Kidney capillary endothelial cell (primary cell): ENCODE results near the gene CTNNA3.
A peak's percentile ranks its signal among the peaks of the same experiment; 100 is the strongest.

Experiments
- DNase-seq: peaks from one replicate; pipeline ENCODE4 v3.0.0-alpha.2; 2018; ENCODE audit warnings: low spot score

CTNNA3 gene

DNA sequence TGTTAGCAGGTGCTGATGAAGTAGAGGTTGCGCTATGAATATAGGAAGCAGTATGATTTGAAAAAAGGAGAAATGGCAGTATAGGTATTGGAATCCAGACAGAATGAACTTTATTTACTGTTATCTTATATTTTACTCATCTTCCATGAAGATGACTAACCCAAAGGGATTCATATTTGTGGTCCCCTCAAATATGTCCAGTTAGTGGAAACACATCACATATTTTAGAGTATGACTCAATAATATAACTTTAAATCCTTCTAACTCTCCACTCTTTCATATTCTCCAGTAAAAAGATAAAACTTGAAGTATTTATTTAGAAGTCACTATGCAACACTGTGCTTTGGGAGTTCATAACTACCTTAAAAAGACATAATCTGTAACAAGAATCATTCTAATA is 1056.6 kb downstream of the CTNNA3 start:
- no peak for DNase-seq

DNA sequence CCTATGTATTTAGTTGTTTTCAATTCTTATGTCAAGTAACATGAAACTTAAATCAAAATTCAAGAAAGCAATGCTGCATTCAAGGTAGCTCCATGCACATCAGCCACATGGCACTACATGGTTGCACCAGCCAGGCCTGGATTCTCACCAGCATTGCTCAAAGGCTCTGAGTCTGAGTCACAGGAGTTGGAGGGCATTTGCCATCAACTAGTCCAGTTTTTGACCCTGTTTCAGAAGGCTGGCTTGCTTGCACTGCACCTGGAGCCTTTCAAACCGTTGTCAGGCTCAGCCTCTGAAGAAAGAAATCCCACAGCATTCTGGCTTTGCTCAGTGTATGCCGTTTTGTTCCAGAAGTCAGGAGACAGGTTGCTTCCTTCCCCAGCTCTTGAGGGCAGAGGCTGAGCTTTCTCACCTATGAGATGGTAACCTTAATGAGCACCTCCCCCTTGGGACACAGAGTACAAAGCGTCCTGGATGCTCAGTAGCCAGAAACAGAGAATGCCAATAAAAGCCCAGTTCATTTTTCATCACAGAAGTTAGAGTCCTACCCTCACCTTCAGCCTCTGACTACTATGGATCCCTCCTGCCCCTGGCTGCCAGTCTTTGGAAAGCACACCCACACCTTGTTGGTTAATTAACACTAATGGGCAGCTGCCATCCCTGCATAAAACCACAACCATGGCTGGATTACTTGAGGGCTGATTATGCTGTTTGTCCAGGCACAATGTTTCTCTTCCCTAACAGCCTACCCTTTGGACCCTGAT is 1058.5 kb downstream of the CTNNA3 start:
- DNase-seq = no peak

DNA sequence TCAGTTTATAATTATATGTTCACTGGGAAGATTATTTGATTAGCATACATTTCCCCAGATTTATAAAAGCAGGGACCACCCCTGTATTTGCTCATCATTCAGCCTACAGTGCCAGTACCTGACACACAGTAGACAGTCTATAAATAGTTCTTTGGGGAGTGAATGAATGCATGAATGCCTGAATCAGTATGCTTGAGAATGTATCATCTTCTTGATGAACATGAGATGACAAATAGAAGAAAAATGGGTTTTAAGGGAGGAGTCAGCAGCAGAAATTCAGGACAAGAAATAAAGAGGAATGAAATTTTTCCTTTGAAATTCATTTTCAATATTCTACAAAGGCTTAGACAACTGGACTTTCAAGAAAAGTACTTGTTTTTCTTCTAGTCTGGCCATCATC is 1066.0 kb downstream of the CTNNA3 start:
- DNase-seq = no peak

DNA sequence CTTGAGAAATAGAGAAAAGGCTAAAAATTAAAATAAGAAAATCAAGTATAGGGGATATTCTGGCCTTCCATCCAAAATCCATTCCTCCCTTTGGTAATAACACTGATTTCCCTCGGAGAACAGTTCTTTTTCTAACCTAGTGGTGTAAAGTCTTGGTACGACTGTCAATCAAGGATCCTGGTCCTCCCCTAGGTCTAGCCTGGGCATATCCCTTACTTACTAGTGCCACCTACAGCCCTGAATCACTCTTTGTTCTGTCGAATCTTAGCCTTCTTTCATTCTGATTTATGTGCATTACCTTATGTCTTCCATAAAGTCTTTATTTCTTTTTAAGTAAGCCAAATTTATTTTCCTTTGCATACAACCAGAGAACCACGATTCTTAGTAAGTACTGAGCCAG is 1068.8 kb downstream of the CTNNA3 start:
- peak; percentile 3 for DNase-seq

DNA sequence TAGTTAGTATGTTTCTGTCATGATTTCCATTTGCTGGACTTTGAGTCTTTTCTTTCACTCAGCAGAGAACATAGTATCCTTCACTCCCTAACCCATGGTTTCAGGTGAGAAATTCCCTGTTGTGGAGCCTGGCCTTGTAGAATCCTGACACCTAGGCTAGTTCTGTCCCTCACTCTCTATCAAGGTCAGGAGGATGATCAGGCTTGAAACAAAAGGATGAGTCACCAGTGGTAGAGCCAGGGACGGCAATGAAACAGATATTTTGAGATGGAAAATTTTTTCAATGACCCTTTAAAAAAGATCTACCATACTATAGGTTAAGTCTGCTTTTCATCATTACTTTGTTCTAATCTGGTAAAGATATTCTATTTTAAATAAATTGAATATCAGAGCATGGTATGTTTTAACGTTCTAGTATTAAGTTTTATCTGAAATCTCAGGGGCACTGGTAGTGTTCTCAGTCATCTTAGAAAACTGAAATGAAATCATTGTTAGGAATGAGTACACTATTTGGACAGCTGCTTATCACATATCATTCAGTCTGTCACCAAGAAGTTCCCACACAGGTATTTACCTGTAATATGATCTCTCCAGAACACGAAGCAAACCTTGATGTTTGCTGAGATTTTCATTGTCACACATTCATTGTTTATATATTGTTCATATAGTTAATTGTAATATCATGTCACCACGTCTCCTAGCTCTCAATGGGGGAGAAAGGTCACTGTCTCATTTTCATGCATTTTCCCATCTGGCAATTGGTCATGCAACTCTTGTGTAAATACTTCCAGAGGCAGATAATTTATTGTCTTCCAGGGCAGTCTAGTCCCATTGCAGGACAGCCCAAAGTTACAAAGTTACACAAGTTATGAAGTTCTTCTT is 1070.0 kb downstream of the CTNNA3 start:
- DNase-seq = no peak

DNA sequence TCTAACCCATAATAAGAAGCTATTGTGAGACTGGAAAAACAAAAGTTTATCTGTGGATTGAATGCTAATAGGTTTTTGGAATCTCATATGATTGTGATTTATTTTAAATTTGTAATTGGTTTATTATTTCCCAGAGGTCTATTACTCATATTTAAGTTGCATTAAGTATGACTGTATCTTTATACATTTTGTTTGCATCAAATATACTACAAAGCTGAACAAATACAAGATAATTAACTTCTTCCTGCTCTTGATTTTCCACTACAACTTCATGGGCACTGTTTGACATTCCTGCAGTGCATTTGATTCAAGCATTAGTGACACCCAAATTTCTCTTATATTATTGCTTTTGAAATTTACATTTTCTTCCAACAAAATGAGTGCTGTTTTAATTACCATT is 1073.9 kb downstream of the CTNNA3 start:
- DNase-seq = no peak

DNA sequence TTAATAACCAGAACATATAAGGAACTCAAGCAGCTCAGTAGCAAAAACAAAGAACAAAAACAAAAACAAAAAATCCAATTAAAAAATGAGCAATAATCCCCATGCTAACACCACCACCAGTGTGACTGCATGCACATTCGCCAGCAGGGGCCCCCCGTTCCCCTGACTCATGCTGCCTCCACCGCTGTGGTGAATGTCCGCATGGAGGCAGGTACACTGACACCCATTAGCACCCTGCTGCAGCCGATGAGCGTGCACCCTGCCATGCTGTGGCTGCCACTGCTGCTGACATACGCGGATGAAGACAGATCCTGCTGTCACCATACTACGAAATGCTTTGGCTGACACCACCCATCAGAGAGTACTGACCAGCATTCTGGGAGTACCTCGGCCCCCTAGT is 1091.8 kb downstream of the CTNNA3 start:
- DNase-seq = no peak

DNA sequence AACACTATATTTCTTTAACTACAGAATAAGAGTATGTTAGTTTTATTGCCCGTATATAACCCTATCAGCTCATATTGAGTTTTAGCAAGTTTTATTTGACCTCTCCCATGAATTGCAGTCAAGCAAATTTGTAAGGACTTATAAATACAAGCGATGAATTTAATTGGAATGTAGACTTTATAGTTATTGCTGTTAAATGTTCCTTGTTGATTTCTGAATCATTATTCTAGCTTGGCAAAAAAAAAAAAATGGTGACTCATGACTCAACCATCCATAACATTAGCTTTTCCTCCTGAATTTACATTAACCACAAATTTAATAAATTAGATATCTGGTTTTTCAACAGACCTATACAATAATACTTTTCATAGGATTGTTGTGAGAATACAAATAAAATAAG is 1104.1 kb downstream of the CTNNA3 start:
- DNase-seq = no peak

DNA sequence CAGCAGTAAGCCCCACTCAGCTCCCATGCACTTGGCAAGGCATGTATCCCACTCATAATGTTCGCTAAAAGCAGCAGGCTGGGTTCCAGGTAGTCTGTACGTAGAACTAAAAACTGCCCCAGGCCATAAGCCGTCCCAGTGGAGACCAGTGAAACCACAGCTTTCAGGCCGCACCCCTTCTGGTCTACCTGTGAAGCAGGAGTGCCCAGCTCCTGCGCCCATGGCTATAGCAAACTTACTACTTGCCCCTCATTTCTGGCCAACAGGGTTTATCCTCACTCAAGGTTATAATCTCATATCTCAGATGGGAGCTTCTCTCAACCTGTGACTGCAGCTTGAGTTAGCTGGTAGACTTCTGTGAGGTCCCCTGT is 1108.3 kb downstream of the CTNNA3 start:
- DNase-seq = no peak

DNA sequence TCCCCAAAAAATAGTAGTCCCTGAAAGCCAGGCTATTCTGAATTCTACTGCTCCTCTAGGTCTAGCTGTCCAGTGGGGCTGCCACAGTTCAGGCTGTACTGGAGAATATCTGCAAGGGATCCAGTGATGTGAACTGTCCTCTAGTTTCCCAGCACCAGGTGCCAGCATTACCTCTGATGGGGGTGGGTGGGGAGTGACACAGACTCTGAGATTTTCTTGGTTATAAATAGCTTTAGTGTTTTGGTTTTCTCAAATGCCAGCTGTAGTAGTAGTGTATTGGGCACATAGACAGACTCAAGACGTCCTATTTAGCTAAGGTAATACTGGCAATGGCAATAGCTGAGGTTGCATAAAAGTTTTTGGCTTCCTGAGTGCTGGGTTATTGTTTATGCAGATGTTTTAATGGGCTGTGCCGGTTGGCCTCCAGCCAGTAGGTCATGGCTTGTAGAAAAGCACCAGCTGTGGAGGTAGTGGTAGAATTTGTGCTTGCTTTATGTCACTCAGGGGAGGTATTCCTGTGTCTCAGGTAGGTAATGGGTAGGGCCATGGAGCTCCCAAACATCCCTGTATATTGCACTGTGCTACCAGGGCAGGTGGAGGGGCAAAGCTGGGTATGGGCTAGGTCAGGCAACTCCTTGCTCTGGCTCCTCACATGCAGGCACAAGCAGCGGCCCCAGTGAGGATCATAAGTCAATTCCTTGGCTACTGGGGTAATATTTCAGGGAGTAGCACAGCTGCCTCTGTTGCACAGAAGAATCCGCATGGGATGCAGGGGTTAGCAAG is 1108.9 kb downstream of the CTNNA3 start:
- DNase-seq = no peak

DNA sequence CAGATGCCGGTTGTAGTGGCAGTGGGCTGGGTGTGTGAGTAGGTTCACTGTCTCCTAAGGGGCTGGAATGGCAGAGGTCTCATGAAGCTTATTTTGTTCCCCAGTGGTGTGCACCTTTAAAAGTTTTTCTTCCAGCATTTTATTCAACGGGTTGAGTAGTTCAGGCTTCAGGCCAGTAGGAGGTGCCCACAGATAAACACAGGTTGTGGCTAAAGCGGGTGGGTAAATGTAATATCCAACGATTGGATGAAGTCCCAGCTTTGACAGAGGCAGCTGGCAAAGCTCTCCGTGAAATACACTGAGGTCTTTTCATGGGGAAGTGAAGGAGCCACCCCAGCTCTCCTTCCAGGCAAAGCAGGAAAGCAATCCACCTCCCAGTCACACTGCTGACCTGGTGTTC is 1109.9 kb downstream of the CTNNA3 start:
- no peak for DNase-seq

DNA sequence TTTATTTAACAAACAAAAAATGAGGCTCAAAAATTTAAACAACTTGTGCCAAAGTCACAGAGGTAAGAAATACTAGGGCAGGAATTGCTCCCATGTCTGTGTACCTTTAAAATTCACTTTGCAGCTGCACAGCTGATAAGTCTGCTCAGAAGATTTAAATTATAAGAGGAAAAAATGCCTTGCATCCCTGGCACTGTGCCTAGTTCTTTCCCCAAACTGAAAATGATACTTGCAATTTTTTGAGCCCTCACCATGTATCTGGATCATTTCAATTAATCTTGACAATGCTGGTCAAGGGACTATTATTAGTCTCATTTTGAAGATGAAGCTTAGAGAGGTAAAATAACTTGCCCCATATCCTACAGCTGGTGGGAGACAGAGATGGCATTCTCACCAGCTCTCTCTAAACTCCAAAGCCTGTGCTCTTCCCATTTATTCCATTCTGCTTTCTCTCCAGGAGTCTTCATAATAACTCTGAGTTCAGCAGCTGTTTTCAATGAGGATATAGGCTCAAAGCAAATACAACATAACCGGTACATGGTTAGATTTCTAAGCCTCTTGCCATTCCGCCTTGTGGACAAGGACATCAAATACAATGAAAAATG is 1120.6 kb downstream of the CTNNA3 start:
- no peak for DNase-seq

DNA sequence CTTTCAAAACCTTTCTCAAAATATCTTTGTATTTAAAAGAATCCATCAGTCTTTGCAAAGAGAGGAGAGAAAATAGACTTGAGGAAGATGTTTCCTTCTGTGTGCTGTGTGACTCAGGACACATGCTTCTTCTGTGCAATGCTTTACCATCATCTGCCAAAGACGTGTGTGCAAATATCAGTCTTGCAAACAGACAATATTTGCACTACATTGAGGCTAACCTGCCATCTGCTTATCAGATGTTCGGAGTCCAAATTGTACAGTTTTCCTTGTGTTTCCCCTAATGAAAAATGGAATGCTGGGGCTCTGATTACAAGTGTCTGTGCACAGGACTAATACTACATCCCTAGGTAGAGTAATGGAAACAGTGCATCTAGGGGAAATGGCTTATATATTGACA is 1123.3 kb downstream of the CTNNA3 start:
- no peak for DNase-seq

DNA sequence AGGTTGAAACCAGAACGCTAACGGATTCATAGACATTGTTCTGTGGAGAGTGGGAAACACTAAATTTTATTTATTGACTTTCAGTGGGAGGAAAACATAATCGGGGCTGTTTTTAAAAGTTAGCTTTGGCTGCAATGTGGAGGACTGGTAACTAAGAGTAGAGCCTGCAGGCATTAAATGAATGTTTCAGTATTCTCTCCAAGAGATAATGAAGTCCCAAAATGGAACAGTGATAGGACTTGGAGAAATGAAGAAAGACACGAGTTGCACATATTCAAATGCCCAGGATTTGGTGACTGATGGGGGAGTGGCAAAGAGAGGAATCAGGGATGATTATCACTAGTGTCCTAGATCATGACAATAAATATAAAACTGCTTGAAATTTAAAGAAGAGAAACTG is 1130.0 kb downstream of the CTNNA3 start:
- no peak for DNase-seq

DNA sequence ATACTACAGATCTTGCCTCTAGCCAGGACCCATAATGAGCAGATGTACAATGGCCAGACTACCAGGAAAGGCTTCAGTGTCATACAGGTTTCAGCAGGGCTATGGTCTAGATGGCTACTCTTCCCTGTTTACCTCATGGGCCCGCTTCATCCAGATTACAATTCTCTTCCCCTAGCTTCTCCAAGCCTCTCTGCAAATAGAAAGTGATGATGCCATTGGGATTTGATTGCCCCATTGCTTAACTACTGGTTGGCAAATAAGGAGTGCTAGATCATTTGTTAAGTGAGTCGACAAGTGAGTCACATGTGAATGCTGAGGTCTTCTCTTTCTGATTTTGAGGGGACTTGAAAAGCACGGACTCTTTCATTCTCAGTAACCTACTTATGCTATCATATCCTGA is 1131.7 kb downstream of the CTNNA3 start:
- DNase-seq = no peak

DNA sequence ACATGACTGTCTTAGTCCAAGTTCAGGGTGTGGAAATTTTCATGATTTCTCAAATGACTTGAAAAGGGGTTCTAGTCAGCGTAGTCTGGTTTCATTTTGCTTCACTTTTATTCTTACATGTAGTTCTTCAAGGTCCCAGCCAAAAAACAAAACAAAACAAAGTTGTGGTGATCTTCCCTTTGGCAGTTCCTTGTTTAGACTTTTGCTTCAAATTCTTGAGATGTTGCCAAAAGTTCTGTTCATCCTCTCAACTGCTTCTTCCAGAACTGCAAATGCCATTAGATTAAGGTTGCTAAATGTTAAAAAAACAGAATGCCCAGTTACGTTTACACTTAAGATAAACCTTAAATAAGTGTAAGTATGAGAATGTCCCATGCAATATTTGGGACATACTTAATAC is 1140.9 kb downstream of the CTNNA3 start:
- no peak for DNase-seq

DNA sequence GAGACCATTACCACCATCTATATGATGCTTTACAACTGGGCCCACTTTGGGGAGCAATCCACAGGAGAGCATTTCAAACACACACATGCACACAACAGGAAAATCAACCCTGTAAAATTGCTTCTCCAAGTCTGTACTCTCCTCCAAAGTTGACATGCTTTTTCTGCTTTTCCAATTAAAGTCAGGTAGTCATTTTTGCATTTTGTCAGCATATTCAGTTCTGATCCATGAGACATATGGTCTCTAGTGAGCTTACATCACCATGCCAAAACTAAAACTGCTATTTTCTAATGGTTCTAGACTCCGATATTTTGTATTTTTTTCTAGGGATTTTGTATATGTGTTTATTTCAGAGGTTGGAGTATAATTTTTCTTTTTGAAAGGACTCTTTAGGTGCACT is 1143.7 kb downstream of the CTNNA3 start:
- DNase-seq = no peak

DNA sequence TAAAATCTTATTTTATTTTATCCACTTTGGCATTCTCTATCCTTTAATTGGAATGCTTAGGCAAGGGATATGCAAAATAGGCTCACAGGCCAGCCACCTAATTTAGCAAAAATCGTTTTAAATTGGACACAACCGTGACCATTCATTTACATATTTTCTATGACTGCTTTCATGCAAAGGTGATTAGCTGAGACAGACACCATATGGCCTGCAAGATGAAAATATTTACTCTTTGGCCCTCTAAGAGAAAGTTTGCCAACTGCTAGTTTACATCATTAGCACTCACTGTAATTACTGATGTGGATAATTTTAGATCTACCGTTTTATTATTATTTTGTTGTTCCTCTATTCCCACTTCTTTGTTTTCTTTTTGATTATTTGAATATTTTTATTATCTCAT is 1145.6 kb downstream of the CTNNA3 start:
- DNase-seq = no peak

DNA sequence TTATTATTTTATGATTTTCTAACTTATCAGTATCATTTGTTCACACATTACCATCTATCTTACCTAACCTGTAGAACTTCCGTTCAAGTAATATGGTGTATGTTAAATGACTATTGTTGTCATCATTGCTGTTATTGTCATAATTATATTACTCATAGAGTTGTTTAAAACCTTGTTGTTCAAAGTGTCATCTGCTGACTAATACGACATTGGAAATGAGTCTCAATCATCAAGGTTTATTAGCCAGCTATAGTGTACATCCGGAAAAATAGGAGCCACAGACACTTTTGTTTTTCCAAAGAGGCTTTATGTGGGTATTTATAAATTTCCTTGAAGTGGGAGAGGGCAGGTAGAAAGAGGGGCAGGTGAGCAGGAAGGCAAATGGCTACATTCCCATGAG is 1157.1 kb downstream of the CTNNA3 start:
- DNase-seq = no peak

DNA sequence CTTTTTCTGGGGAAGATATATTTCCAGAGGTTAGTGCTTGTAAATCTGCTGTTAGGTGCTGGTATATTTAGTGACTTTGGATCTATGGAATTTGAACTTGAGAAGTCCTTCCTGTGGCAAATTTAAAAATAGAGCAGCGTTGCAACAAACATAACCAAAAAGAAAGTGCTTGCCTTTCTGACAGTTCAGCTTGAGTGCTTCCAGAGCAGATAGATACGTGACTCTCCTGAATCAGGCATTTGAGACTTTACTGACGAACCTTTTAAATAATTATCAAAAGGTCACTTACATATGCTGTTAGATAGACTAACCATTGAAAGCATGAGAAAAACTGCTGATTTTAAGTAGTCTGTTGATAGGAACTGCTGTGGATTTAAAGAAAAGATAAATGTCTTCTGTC is 1157.6 kb downstream of the CTNNA3 start:
- DNase-seq = no peak

DNA sequence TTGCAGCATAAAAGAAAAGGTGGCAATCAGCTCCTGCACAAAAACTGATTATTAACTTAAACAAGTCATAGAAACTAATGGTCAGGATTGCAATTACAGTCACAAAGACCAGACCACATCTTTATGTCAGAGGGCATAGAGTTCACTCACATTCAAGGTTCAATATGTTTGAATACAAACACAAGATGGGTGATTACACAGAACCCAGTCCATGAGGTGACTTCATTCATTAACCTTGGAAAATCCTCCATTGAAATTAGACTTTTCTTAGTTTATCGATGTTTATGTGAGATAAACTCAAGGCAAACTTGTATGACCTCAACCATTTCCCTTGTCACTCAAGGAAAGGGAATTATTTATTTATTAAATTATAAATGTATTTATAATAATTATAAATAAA is 1158.8 kb downstream of the CTNNA3 start:
- no peak for DNase-seq

DNA sequence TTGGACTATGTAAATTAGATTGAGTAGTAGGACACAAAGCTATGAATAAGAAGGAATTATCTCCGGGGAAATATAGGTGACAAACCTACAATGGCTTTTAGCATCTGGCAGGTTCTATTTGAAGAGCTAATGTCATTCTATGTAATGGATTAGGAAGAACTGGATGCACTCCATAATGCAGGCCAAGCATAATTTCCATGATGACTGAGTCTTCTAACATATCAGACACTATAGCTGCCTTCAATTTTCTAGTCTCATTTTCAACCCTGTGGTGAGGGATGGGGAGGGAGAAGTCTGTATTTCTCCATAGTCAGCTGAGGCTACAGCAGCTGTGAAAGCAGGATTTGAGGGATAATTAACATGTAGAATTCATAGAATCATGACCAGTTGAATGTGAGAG is 1160.6 kb downstream of the CTNNA3 start:
- no peak for DNase-seq
